HG02970 (cell line): Measurements from ENCODE around the gene YDJC.
"Not testable (repeated sequence)": the region's sequence is repeated elsewhere in the genome, so short reads cannot be mapped to it uniquely, and the experiment has no call there.

ENCODE experiments used
- ATAC-seq: cut with Tn5 transposase; IDR thresholded peaks from one replicate; pipeline ENCODE4 v1.9.1; 2021; ENCODE audit warnings: mild to moderate bottlenecking, moderate library complexity, moderate number of reproducible peaks; ENCODE audit not compliant: unreplicated experiment, low FRiP score

The YDJC gene

GRCh38 chr22:21633481-21633880, 3.7 kb upstream of the YDJC start:
- no peak for ATAC-seq

GRCh38 chr22:21632931-21633330, 3.1 kb upstream of the YDJC start:
- no peak for ATAC-seq

- no peak for ATAC-seq
Observed at GRCh38 chr22:21632237-21632895, 2.5 kb upstream of the YDJC start, which contains the start of gene CCDC116. Gene CCDC116, plus strand, starts transcription at chr22:21632760. Its CDS starts 422 bp downstream, at chr22:21633182.

- no peak for ATAC-seq
Observed at GRCh38 chr22:21631025-21631424, 1.2 kb upstream of the YDJC start.

GRCh38 chr22:21628386-21629254, 1.2 kb downstream of the YDJC start:
- ATAC-seq: peak; percentile 4

DNA sequence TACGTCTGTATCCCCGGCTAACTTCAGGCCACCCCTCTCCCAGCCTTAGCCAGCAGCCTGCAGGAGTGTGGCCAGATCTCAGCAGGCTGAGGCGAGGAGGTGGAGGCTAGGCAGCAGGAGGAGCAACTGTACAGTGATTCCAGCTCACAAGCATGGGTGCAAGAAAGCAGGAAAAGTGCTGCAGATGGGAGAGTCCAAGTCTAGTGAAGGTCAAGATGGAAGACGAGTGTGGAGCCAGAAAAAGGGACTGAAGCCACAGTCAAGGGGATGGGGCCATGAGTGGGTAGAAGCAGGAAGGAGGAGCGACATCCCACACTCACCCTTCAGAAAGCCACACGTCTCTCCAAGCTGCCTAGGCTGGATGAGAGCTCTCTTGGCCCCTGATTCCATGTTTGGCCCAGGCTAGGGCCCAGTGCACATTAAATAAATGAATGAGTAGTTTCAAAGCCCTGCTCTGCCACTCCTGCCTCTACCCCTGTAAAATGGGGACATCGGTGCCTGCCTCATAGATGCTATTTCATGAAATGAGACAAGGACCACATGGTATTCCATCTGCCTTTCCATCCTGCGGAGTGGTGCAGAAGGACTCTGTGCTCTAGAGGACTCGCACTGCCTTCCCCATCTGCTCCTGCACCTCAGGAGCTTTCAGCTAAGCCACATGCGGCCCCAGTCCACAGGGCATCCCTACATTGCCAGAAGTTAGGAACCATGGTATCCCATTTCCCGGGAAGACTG, 2.9 kb downstream of the YDJC start:
- no peak for ATAC-seq

GRCh38 chr22:21626073-21626734, 3.6 kb downstream of the YDJC start:
- ATAC-seq: no peak

DNA sequence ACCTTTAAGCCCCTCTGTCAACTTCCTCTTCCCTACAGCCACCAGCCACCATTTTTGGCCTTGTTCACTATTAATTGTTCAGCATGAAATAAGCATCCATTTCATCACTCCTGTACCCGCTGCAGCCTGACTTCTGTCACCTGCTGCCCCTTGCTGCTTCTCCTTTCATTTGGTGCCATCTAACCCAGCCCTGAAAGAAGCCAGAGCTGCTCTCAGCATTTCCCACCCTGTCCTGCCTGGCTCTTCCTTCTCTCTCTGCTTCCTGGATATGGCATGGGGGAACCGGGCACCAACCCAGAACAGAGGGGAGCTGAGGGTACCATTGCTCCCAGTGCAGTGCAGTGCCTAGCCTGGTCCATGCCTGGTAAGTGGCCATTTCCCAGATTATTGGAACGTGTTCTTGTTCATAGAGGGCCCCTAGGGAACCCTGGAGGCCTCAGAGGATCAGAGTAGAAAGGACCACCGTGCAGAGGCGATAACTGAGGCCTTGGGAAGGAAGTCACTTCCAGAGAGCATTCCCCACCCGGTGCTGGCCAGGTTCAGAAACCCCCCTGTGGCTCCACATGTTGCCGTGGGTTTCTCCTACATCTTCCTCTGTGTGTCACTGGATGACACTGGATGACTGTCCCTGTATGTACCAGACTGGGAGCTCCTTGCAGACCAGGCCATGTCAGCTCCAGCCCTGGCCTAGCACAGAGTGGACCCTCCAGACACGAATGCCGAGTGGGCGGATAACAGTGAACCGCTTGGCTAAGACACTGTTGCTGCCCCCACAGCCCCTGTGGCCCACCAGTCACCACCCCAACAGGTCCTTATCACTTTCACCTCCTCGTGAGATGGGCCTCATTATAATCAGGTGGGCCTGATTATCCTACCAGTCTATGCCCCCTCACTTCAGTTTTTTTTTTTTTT, 4.7 kb downstream of the YDJC start:
- no peak for ATAC-seq

- ATAC-seq: no peak
Observed at GRCh38 chr22:21624120-21624879, 5.5 kb downstream of the YDJC start.

DNA sequence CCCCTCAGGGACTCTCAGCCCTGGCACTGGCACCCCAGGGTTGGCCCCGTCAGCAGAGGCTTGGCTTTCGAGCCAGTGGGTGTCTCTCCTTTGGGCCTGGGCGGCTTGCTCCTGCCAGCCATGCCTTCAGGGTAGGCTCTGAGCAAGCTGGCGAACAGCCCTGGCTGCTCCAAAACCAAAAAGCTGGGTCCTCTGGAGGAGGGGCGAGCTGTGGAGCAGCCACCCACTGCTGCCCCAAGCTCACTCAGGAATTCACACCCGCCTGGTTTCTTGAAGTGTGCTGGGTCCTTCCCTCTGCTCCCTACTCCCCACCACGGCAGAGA, 6.2 kb downstream of the YDJC start:
- no peak for ATAC-seq

DNA sequence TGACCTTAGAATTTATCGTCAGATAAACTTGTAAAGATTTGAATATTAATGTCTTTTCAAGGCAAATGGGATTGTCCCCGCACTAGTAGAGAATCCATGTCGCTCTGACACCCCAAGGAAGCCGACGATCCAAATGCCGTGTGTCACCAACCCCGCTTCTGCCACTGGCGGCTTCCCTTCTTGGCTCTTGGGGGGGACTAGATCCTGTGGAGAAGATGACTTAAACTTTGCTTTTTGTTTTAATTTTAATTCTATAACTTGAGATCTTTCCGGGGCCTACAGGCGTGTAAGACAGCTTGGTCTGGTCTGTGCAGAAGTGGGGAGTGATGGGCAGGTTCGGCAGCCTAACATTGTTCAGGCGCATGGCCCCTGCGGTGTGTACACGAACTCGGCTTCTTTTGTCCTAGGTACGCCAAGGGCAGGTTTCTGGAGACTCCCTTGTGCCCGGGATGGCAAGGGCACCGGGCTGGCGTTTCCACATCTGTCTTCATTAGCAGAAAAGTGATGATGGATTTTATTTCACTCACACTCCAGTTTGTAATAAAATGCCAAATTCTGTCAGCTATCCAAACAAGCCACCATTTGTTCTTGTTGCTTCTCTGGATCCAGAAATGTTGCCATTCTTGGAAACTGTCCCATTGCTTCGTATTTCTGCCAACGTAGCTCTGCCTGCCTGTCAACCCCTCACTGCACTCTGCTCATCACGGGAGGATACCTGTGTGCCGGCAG, 6.7 kb downstream of the YDJC start:
- ATAC-seq: no peak

DNA sequence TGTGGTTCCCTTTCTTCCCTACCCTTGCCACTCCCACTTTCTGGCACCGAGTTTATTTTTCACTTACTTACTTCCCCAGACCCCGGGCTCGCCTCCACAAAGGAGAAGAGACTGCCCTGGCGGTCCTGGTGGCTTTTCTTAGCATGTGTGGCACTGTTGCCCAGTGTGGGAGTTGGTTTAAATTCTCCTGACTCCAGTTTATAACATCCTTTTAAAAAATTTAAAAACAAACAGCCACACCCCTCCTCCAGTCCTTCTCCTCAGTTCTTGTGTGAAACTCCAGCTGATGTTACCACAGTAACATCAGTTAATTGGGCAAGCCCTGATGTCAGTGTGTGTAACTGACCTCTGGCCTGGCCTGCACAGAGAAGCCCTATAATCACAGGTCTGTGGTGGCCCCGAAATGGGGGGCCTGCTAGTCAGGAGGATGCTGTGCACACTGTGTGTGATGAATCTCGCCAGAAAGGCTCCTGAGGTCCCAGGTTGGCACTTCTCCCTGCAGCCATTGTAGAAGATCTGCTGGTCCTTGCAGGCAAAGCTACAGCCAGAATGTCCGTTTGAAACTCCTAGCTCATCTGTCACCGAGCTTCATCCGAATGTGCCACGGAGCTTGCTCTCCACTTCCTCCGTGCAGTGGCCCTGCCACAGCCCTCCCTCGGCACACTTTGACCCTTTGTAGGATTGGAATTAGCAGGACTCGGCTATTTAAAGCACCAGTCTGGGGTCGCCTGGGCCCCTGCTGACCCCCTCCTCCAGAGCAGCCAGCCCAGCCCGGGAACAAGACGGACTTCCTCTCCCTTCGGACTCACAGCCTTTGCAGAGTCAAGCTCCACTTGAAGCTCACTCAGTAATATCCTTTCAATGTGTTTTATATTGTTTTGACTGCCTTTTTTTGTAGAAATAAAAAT, 7.6 kb downstream of the YDJC start:
- no peak for ATAC-seq

- ATAC-seq: no peak
Observed at GRCh38 chr22:21621025-21621424, 8.8 kb downstream of the YDJC start.

DNA sequence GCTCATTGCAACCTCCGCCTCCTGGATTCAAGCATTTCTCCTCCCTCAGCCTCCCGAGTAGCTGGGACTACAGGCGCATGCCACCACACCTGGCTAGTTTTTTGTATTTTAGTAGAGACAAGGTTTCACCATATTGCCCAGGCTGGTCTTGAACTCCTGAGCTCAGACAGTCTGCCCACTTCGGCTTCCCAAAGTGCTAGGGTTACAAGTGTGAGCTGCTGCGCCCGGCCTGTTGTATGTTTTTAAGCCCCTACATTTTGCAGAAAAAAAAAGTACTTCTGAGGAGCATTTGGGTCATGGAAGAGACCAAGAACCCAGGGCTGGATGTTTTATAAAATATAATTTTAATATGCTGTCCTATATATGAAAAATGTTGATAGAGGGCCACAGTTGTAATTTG, 12.5 kb downstream of the YDJC start:
- not testable (repeated sequence) for ATAC-seq

GRCh38 chr22:21615731-21616130, 14.1 kb downstream of the YDJC start:
- ATAC-seq: no peak

DNA sequence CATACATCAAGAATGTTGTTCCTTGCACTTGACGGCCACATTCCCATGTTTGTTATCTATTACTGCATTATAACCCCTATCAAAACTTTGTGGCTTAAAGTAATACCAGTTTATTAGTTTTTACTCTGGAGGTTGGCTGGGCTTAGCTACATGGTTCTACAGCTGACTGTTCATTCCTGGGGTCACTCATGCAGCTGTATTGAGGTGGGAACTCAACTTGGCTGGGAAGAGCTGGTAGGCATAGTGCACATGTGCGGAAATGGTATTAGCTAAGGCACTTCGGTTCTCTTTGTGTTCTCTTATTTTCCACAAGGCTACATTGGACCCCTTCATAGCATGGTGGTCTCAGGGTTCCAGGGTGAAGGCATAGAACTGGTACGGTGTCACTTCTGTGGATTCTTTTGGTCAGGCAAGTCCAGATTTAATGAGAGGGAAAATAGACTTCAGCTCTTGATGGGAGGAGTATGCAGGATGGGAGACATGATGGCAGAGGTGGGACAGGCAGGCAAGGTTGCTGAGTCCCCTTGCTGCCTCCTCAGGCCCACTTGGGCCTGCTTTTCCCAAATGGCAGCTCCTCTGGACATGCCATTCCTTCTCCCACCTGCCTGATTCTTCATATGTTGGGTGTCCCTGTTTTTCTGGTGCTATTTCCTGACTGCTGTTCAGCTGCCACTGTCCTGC, 16.1 kb downstream of the YDJC start:
- ATAC-seq: no peak

GRCh38 chr22:21612858-21613257, 17.0 kb downstream of the YDJC start:
- ATAC-seq: no peak
